GM23338 (cell line): Measurements from ENCODE around the gene ESR1. TPM values are rescaled to one million over a fixed set of nuclear protein-coding genes. Genes with fewer than 3 reads are reported as not detected.

Source experiments
- ATAC-seq: fragments of 200-7000 bp; cut with Tn5 transposase; 3 replicates; pipeline ENCODE4 v1.9.1; 2020
- DNase-seq: peaks from one replicate; pipeline ENCODE4 v3.0.0-alpha.2; 2015; ENCODE audit warnings: low spot score
- H2AFZ ChIP-seq: fragments of 200-600 bp; sonication (generic); 2 replicates; pipeline ENCODE4 v1.8.0; 2016; ENCODE audit warnings: antibody characterized with exemption, mild to moderate bottlenecking, moderate library complexity
- H3F3A ChIP-seq: fragments of 200-600 bp; sonication (generic); replicated peaks from 2 replicates; pipeline ENCODE4 v1.8.0; 2017; ENCODE audit warnings: antibody characterized with exemption, mixed run types, low read depth
- H3K27ac ChIP-seq: fragments of 200-600 bp; sonication (generic); 2 replicates; pipeline ENCODE4 v1.6.1; 2016; ENCODE audit warnings: low read depth
- H3K27me3 ChIP-seq: fragments of 200-600 bp; sonication (generic); 2 replicates; pipeline ENCODE4 v1.8.0; 2016; ENCODE audit warnings: mild to moderate bottlenecking, mixed run types, moderate library complexity; ENCODE audit not compliant: insufficient read depth
- H3K36me3 ChIP-seq: fragments of 200-600 bp; sonication (generic); 2 replicates; pipeline ENCODE4 v1.8.0; 2016; ENCODE audit warnings: mild to moderate bottlenecking; ENCODE audit not compliant: insufficient read depth
- H3K4me1 ChIP-seq: fragments of 200-600 bp; sonication (generic); 2 replicates; pipeline ENCODE4 v1.8.0; 2016; ENCODE audit warnings: mild to moderate bottlenecking, moderate library complexity; ENCODE audit not compliant: insufficient read depth
- H3K4me2 ChIP-seq: fragments of 200-600 bp; sonication (generic); 2 replicates; pipeline ENCODE4 v1.7.1; 2017; ENCODE audit warnings: mixed run types
- H3K4me3 ChIP-seq: fragments of 200-600 bp; sonication (generic); 2 replicates; pipeline ENCODE4 v1.6.1; 2016; ENCODE audit warnings: mixed run types
- H3K79me2 ChIP-seq: fragments of 200-600 bp; sonication (generic); replicated peaks from 2 replicates; pipeline ENCODE4 v1.8.0; 2017; ENCODE audit warnings: mild to moderate bottlenecking; ENCODE audit not compliant: insufficient read depth
- H3K9me2 ChIP-seq: fragments of 200-600 bp; sonication (generic); 2 replicates; pipeline ENCODE4 v1.8.0; 2017; ENCODE audit not compliant: insufficient read depth
- H4K20me1 ChIP-seq: fragments of 200-600 bp; sonication (generic); replicated peaks from 2 replicates; pipeline ENCODE4 v1.8.0; 2017; ENCODE audit warnings: mild to moderate bottlenecking; ENCODE audit not compliant: insufficient read depth
- H3K27ac Mint-ChIP-seq: 2 replicates; pipeline ENCODE4 v1.8.0; 2020; ENCODE audit warnings: inconsistent platforms, mild to moderate bottlenecking, moderate library complexity, mixed read lengths
- H3K27me3 Mint-ChIP-seq: 3 replicates; pipeline ENCODE4 v1.8.0; 2022; ENCODE audit warnings: low read depth, mild to moderate bottlenecking, moderate library complexity, mixed read lengths, inconsistent platforms; ENCODE audit not compliant: insufficient read depth, poor library complexity
- H3K36me3 Mint-ChIP-seq: 3 replicates; pipeline ENCODE4 v1.8.0; 2021; ENCODE audit warnings: low read depth, mild to moderate bottlenecking, inconsistent platforms, moderate library complexity, mixed read lengths
- H3K4me1 Mint-ChIP-seq: 3 replicates; pipeline ENCODE4 v1.8.0; 2020; ENCODE audit warnings: mild to moderate bottlenecking, inconsistent platforms, mixed read lengths
- H3K4me3 Mint-ChIP-seq: 3 replicates; pipeline ENCODE4 v1.8.0; 2021; ENCODE audit warnings: moderate library complexity, mild to moderate bottlenecking, inconsistent platforms, mixed read lengths
- H3K9me3 Mint-ChIP-seq: 3 replicates; pipeline ENCODE4 v1.8.0; 2020; ENCODE audit warnings: moderate library complexity, mild to moderate bottlenecking, inconsistent platforms, mixed read lengths
- JUNB ChIP-seq: IDR thresholded peaks from one replicate; pipeline ENCODE4 v1.6.1; 2016; ENCODE audit warnings: antibody characterized with exemption; ENCODE audit not compliant: unreplicated experiment
- NANOG ChIP-seq: IDR thresholded peaks from 2 replicates; pipeline ENCODE4 v1.6.1; 2016; ENCODE audit warnings: antibody characterized with exemption, borderline replicate concordance
- ZNF331 ChIP-seq: fragments of 250-450 bp; sonication (Bioruptor Pico); IDR thresholded peaks from 2 replicates; pipeline ENCODE4 v1.5.0; 2020; ENCODE audit warnings: low read depth, mild to moderate bottlenecking, moderate library complexity
- polyA plus RNA-seq: library from polyadenylated mRNA; unstranded; fragments of >200 nt; fragmentation: Nextera tagmentation; extraction: Ambion mirVana; gene quantifications from 2 replicates; pipeline ENCODE4 v1.2.1, GENCODE V29; 2016
- total RNA-seq: library from RNA; depleted of rRNA; stranded (reverse); fragments of >200 nt; shearing (Covaris generic); gene quantifications from 2 replicates; pipeline ENCODE4 v1.2.3, GENCODE V29; 2014
- TF ChIP-seq, protein P1 (sequence below): IDR thresholded peaks from one replicate; pipeline ENCODE4 v1.6.1; 2018; ENCODE audit warnings: antibody characterized with exemption; ENCODE audit not compliant: unreplicated experiment
- TF ChIP-seq, protein P2 (sequence below), 2 experiments: fragments of 200-600 bp in 1 of 2; sonication (generic) in 1 of 2; conservative IDR thresholded peaks; 2 replicates each; pipeline versions ENCODE4 v1.5.1 to v1.6.1; 2016 to 2017; ENCODE audit warnings: antibody characterized with exemption in 2 of 2, low read depth in 2 of 2, mild to moderate bottlenecking in 2 of 2, moderate library complexity in 1 of 2
- TF ChIP-seq, protein P3 (sequence below): IDR thresholded peaks from 2 replicates; pipeline ENCODE4 v1.6.1; 2016; ENCODE audit warnings: antibody characterized with exemption
- TF ChIP-seq, protein P4 (sequence below): fragments of 250-450 bp; sonication (Bioruptor Pico); IDR thresholded peaks from 2 replicates; pipeline ENCODE4 v1.5.0; 2020; ENCODE audit warnings: mild to moderate bottlenecking, moderate library complexity

The ESR1 gene
- total and polyA plus RNA-seq, 2 experiments from 2014 or later = 0.94 TPM; not detected in 1

DNA sequence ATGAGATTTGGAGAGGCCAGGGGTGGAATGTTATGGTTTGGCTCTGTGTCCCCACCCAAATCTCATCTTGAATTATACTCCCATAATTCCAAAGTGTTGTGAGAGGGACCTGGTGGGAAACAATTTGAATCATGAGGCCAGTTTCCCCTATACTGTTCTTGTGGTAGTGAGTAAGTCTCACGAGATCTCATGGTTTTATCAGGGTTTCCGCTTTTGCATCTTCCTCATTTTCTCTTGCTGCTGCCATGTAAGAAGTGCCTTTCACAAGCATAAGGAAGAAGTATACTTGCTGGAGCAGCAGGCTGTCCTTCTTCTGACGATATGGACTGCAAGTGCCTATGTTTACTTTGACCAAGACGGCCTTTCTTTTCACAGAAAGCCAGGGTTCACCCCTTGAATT is 270.5 kb downstream of the ESR1 start (continued):
- TF ChIP-seq, protein P1, sequence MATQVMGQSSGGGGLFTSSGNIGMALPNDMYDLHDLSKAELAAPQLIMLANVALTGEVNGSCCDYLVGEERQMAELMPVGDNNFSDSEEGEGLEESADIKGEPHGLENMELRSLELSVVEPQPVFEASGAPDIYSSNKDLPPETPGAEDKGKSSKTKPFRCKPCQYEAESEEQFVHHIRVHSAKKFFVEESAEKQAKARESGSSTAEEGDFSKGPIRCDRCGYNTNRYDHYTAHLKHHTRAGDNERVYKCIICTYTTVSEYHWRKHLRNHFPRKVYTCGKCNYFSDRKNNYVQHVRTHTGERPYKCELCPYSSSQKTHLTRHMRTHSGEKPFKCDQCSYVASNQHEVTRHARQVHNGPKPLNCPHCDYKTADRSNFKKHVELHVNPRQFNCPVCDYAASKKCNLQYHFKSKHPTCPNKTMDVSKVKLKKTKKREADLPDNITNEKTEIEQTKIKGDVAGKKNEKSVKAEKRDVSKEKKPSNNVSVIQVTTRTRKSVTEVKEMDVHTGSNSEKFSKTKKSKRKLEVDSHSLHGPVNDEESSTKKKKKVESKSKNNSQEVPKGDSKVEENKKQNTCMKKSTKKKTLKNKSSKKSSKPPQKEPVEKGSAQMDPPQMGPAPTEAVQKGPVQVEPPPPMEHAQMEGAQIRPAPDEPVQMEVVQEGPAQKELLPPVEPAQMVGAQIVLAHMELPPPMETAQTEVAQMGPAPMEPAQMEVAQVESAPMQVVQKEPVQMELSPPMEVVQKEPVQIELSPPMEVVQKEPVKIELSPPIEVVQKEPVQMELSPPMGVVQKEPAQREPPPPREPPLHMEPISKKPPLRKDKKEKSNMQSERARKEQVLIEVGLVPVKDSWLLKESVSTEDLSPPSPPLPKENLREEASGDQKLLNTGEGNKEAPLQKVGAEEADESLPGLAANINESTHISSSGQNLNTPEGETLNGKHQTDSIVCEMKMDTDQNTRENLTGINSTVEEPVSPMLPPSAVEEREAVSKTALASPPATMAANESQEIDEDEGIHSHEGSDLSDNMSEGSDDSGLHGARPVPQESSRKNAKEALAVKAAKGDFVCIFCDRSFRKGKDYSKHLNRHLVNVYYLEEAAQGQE = no peak

DNA sequence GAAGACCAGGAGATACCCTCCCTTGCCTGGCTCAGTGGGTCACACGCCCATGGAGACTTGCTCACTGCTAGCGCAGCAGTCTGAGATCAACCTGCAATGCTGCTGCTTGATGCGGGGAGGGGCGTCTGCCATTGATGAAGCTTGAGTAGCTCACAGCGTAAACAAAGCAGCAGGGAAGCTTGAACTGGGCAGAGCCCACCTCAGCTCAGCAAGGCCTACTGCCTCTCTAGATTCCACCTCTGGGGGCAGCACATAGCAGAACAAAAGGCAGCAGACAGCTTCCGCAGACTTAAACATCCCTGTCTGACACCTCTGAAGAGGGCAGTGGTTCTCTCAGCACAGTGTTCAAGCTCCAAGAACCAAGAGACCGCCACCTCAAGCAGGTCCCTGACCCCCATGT is 271.3 kb downstream of the ESR1 start:
- Histone ChIP-seq H3K4me2 (no peak overlapping the region), H3K4me1 (no peaks in the 10 kb centered on the region), H3K4me3 (no peak overlapping the region), H3K27me3 (no peaks in the 10 kb centered on the region), H3K36me3 (peaks cover 6% of the 10 kb centered on the region; the same call in 1 of the 2 replicates), H3K9me2 (peaks cover 9% of the 10 kb centered on the region; the same call in 1 of the 2 replicates), H4K20me1 (no peaks in the 10 kb centered on the region), H3K79me2 (no peaks in the 10 kb centered on the region), H3K27ac (no peak overlapping the region), H3F3A (no peaks in the 10 kb centered on the region), H2AFZ (no peak overlapping the region)
- Mint-ChIP-seq H3K4me1 (no peaks in the 10 kb centered on the region), H3K27me3 (peaks cover 9% of the 10 kb centered on the region), H3K36me3 (peaks cover 20% of the 10 kb centered on the region), H3K9me3 (peaks cover 65% of the 10 kb centered on the region), H3K27ac (no peak overlapping the region), H3K4me3 (no peak overlapping the region)
- TF ChIP-seq, protein P2, sequence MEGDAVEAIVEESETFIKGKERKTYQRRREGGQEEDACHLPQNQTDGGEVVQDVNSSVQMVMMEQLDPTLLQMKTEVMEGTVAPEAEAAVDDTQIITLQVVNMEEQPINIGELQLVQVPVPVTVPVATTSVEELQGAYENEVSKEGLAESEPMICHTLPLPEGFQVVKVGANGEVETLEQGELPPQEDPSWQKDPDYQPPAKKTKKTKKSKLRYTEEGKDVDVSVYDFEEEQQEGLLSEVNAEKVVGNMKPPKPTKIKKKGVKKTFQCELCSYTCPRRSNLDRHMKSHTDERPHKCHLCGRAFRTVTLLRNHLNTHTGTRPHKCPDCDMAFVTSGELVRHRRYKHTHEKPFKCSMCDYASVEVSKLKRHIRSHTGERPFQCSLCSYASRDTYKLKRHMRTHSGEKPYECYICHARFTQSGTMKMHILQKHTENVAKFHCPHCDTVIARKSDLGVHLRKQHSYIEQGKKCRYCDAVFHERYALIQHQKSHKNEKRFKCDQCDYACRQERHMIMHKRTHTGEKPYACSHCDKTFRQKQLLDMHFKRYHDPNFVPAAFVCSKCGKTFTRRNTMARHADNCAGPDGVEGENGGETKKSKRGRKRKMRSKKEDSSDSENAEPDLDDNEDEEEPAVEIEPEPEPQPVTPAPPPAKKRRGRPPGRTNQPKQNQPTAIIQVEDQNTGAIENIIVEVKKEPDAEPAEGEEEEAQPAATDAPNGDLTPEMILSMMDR (conservative IDR thresholded peaks at IDR 0.05; ENCODE audit: low read depth in 2 of 2) = peak; percentile 44 to 59
- TF ChIP-seq, protein P3, sequence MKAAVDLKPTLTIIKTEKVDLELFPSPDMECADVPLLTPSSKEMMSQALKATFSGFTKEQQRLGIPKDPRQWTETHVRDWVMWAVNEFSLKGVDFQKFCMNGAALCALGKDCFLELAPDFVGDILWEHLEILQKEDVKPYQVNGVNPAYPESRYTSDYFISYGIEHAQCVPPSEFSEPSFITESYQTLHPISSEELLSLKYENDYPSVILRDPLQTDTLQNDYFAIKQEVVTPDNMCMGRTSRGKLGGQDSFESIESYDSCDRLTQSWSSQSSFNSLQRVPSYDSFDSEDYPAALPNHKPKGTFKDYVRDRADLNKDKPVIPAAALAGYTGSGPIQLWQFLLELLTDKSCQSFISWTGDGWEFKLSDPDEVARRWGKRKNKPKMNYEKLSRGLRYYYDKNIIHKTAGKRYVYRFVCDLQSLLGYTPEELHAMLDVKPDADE = no peak
- no peak for TF ChIP-seq JUNB
- ATAC-seq (peak; percentile 79), DNase-seq (peak; percentile 63)

DNA sequence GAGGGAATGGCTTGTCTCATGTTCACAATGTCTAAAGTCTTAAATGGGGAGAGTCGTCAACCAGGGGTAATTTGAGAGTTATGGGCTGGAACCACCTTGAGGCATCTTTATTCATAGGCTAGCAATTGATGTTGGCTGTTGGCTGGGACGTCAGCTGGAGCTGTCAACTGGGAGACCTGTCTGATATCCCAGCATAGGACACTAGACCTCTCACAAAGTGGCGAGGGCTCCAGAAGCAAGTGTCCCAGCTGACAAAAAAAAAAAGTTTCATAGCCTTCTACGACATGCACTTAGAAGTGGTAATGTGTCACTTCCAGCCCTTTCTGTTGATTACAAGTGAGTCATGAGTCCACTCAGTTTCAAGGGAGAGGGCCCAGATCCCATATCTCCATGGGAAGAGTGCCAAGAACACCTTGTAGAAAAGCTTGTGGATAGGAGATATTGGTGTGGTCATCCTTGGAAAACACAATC is 278.0 kb downstream of the ESR1 start:
- no peaks in the 10 kb centered on the region for H3F3A ChIP-seq
- H3K4me3 ChIP-seq = no peak overlapping the region
- Mint-ChIP-seq H3K4me1 (no peaks in the 10 kb centered on the region), H3K4me3 (no peak overlapping the region), H3K36me3 (no peaks in the 10 kb centered on the region), H3K9me3 (peaks cover 28% of the 10 kb centered on the region; the same call in 2 of the 3 replicates), H3K27ac (no peak overlapping the region), H3K27me3 (peaks cover 4% of the 10 kb centered on the region)
- no peaks in the 10 kb centered on the region for H4K20me1 ChIP-seq
- H3K4me1 ChIP-seq = no peaks in the 10 kb centered on the region
- H3K27ac ChIP-seq = no peak overlapping the region
- no peak for DNase-seq
- H3K79me2 ChIP-seq = no peaks in the 10 kb centered on the region
- no peaks in the 10 kb centered on the region for H3K27me3 ChIP-seq
- ATAC-seq = no peak
- H2AFZ ChIP-seq = no peak overlapping the region
- H3K9me2 ChIP-seq = peaks cover 25% of the 10 kb centered on the region; the same call in 1 of the 2 replicates
- no peak overlapping the region for H3K4me2 ChIP-seq
- no peaks in the 10 kb centered on the region for H3K36me3 ChIP-seq
- TF ChIP-seq JUNB (no peak), ZNF331 (CRISPR knock-in tag) (no peak), NANOG (no peak)
- TF ChIP-seq, protein P4, sequence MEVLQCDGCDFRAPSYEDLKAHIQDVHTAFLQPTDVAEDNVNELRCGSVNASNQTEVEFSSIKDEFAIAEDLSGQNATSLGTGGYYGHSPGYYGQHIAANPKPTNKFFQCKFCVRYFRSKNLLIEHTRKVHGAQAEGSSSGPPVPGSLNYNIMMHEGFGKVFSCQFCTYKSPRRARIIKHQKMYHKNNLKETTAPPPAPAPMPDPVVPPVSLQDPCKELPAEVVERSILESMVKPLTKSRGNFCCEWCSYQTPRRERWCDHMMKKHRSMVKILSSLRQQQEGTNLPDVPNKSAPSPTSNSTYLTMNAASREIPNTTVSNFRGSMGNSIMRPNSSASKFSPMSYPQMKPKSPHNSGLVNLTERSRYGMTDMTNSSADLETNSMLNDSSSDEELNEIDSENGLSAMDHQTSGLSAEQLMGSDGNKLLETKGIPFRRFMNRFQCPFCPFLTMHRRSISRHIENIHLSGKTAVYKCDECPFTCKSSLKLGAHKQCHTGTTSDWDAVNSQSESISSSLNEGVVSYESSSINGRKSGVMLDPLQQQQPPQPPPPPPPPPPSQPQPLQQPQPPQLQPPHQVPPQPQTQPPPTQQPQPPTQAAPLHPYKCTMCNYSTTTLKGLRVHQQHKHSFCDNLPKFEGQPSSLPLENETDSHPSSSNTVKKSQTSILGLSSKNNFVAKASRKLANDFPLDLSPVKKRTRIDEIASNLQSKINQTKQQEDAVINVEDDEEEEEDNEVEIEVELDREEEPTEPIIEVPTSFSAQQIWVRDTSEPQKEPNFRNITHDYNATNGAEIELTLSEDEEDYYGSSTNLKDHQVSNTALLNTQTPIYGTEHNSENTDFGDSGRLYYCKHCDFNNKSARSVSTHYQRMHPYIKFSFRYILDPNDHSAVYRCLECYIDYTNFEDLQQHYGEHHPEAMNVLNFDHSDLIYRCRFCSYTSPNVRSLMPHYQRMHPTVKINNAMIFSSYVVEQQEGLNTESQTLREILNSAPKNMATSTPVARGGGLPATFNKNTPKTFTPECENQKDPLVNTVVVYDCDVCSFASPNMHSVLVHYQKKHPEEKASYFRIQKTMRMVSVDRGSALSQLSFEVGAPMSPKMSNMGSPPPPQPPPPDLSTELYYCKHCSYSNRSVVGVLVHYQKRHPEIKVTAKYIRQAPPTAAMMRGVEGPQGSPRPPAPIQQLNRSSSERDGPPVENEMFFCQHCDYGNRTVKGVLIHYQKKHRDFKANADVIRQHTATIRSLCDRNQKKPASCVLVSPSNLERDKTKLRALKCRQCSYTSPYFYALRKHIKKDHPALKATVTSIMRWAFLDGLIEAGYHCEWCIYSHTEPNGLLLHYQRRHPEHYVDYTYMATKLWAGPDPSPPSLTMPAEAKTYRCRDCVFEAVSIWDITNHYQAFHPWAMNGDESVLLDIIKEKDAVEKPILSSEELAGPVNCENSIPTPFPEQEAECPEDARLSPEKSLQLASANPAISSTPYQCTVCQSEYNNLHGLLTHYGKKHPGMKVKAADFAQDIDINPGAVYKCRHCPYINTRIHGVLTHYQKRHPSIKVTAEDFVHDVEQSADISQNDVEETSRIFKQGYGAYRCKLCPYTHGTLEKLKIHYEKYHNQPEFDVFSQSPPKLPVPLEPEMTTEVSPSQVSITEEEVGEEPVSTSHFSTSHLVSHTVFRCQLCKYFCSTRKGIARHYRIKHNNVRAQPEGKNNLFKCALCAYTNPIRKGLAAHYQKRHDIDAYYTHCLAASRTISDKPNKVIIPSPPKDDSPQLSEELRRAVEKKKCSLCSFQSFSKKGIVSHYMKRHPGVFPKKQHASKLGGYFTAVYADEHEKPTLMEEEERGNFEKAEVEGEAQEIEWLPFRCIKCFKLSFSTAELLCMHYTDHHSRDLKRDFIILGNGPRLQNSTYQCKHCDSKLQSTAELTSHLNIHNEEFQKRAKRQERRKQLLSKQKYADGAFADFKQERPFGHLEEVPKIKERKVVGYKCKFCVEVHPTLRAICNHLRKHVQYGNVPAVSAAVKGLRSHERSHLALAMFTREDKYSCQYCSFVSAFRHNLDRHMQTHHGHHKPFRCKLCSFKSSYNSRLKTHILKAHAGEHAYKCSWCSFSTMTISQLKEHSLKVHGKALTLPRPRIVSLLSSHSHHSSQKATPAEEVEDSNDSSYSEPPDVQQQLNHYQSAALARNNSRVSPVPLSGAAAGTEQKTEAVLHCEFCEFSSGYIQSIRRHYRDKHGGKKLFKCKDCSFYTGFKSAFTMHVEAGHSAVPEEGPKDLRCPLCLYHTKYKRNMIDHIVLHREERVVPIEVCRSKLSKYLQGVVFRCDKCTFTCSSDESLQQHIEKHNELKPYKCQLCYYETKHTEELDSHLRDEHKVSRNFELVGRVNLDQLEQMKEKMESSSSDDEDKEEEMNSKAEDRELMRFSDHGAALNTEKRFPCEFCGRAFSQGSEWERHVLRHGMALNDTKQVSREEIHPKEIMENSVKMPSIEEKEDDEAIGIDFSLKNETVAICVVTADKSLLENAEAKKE = no peak
